Activated effector memory CD4-positive, alpha-beta T cell treated with Interleukin-2 at 50 U/mL for 16 hours (primary cell): ENCODE data around the gene PSAPL1.

ENCODE experiments used
- DNase-seq: peaks from one replicate; pipeline ENCODE4 v3.0.0-alpha.2; 2020

The PSAPL1 gene

GRCh38 chr4:7434766-7435150 is at the start of gene PSAPL1:
TSS of gene PSAPL1 (minus strand) at chr4:7434930. CDS start at chr4:7434879, 51 bp downstream.
- DNase-seq = no peak

GRCh38 chr4:7481227-7481626 is 46.5 kb upstream of the PSAPL1 start:
- no peak for DNase-seq

GRCh38 chr4:7480423-7480822 is 45.7 kb upstream of the PSAPL1 start:
- DNase-seq = no peak

- no peak for DNase-seq
Measured at GRCh38 chr4:7478665-7479064, 43.9 kb upstream of the PSAPL1 start.

GRCh38 chr4:7477695-7478094 is 43.0 kb upstream of the PSAPL1 start:
- no peak for DNase-seq

- DNase-seq = no peak
Measured at GRCh38 chr4:7476820-7477219, 42.1 kb upstream of the PSAPL1 start.

- DNase-seq = no peak
Measured at GRCh38 chr4:7475207-7475606, 40.5 kb upstream of the PSAPL1 start.

GRCh38 chr4:7474320-7474719 is 39.6 kb upstream of the PSAPL1 start:
- no peak for DNase-seq

GRCh38 chr4:7473081-7473480 is 38.4 kb upstream of the PSAPL1 start:
- no peak for DNase-seq

GRCh38 chr4:7472442-7473013 is 37.8 kb upstream of the PSAPL1 start:
- no peak for DNase-seq

GRCh38 chr4:7470522-7471128 is 35.9 kb upstream of the PSAPL1 start:
- DNase-seq = no peak

- no peak for DNase-seq
Measured at GRCh38 chr4:7470111-7470510, 35.4 kb upstream of the PSAPL1 start.

- no peak for DNase-seq
Measured at GRCh38 chr4:7469023-7469422, 34.3 kb upstream of the PSAPL1 start.

- no peak for DNase-seq
Measured at GRCh38 chr4:7467471-7467870, 32.7 kb upstream of the PSAPL1 start.

GRCh38 chr4:7466904-7467303 is 32.2 kb upstream of the PSAPL1 start:
- DNase-seq = no peak

GRCh38 chr4:7466215-7466614 is 31.5 kb upstream of the PSAPL1 start:
- DNase-seq = no peak

GRCh38 chr4:7465017-7465416 is 30.3 kb upstream of the PSAPL1 start:
- no peak for DNase-seq

GRCh38 chr4:7464259-7464655 is 29.5 kb upstream of the PSAPL1 start:
- DNase-seq = no peak

- no peak for DNase-seq
Measured at GRCh38 chr4:7463566-7464258, 29.0 kb upstream of the PSAPL1 start.

- DNase-seq = no peak
Measured at GRCh38 chr4:7462509-7462971, 27.8 kb upstream of the PSAPL1 start.

- no peak for DNase-seq
Measured at GRCh38 chr4:7461230-7461629, 26.5 kb upstream of the PSAPL1 start.

- no peak for DNase-seq
Measured at GRCh38 chr4:7460566-7460965, 25.8 kb upstream of the PSAPL1 start.

GRCh38 chr4:7459471-7459870 is 24.7 kb upstream of the PSAPL1 start:
- DNase-seq = no peak

GRCh38 chr4:7458477-7458876 is 23.7 kb upstream of the PSAPL1 start:
- DNase-seq = no peak

- no peak for DNase-seq
Measured at GRCh38 chr4:7458066-7458425, 23.3 kb upstream of the PSAPL1 start.
